OCI-LY7 (cell line): Measurements from ENCODE around the gene ZDHHC22.

Experiments used
- EZH2phosphoT487 ChIP-seq: fragments of 200-600 bp; sonication (generic); IDR thresholded peaks from 2 replicates; pipeline ENCODE4 v1.6.1; 2018; ENCODE audit warnings: low read depth, borderline replicate concordance, mild to moderate bottlenecking, mixed run types, antibody characterized with exemption, low read length, moderate library complexity, mixed read lengths
- TF ChIP-seq, protein P1 (sequence below): fragments of 200-600 bp; sonication (generic); conservative IDR thresholded peaks from 2 replicates; pipeline ENCODE4 v1.5.1; 2014; ENCODE audit warnings: mild to moderate bottlenecking, antibody characterized with exemption, low read length, moderate library complexity, mixed read lengths

DNA sequence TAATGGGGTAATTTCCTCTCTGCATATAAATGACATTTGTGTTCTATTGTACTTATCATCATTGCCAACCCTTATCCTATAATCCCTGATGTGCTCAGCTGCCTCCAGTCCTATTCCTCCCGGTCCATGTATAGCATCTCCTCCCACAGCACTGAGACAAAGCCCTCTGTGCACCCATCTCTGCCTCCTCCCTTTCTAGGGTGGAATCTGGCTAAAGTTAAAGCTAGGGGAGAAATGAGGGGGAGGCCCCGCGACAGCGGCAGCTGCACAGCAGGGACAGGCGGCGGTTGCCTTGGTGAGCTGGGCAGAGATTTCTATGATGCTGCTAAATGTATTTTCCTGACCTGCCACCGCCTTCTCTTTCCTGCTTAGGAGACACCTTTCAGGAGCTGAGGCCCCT is 12.8 kb upstream of the ZDHHC22 start:
- TF ChIP-seq, protein P1, sequence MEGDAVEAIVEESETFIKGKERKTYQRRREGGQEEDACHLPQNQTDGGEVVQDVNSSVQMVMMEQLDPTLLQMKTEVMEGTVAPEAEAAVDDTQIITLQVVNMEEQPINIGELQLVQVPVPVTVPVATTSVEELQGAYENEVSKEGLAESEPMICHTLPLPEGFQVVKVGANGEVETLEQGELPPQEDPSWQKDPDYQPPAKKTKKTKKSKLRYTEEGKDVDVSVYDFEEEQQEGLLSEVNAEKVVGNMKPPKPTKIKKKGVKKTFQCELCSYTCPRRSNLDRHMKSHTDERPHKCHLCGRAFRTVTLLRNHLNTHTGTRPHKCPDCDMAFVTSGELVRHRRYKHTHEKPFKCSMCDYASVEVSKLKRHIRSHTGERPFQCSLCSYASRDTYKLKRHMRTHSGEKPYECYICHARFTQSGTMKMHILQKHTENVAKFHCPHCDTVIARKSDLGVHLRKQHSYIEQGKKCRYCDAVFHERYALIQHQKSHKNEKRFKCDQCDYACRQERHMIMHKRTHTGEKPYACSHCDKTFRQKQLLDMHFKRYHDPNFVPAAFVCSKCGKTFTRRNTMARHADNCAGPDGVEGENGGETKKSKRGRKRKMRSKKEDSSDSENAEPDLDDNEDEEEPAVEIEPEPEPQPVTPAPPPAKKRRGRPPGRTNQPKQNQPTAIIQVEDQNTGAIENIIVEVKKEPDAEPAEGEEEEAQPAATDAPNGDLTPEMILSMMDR = no peak
- TF ChIP-seq EZH2phosphoT487 = no peak
